Measurements from ENCODE around the gene IL2RA.
A peak's percentile ranks its signal among the peaks of the same experiment; 100 is the strongest.
"Not testable (repeated sequence)": the region's sequence is repeated elsewhere in the genome, so short reads cannot be mapped to it uniquely, and the experiment has no call there.

IL2RA gene

GRCh38 chr10:6011558-6011957 is 50.6 kb downstream of the IL2RA start:
- no peak for DNase-seq

GRCh38 chr10:6010569-6010968 is 51.6 kb downstream of the IL2RA start:
- no peak for DNase-seq

- no peak for DNase-seq
Measured at GRCh38 chr10:6009961-6010360, 52.2 kb downstream of the IL2RA start.

- DNase-seq: no peak
Measured at GRCh38 chr10:6009150-6009549, 53.0 kb downstream of the IL2RA start.

GRCh38 chr10:6008497-6009142 is 53.5 kb downstream of the IL2RA start:
- DNase-seq: no peak

- no peak for DNase-seq
Measured at GRCh38 chr10:6006991-6007390, 55.2 kb downstream of the IL2RA start.

- no peak for DNase-seq
Measured at GRCh38 chr10:6006546-6006945, 55.6 kb downstream of the IL2RA start.

- no peak for DNase-seq
Measured at GRCh38 chr10:6005856-6006395, 56.2 kb downstream of the IL2RA start.

GRCh38 chr10:6005161-6005804 is 56.9 kb downstream of the IL2RA start:
- not testable (repeated sequence) for DNase-seq

- no peak for DNase-seq
Measured at GRCh38 chr10:6002809-6003510, 59.2 kb downstream of the IL2RA start.

GRCh38 chr10:5999440-6000165 is 62.6 kb downstream of the IL2RA start:
- peak; percentile 2 for DNase-seq

GRCh38 chr10:5996696-5997095 is 65.5 kb downstream of the IL2RA start:
- DNase-seq: no peak

GRCh38 chr10:5992398-5992797 is 69.8 kb downstream of the IL2RA start:
- no peak for DNase-seq

GRCh38 chr10:5991708-5992107 is 70.5 kb downstream of the IL2RA start:
- no peak for DNase-seq

- no peak for DNase-seq
Measured at GRCh38 chr10:5989756-5990155, 72.4 kb downstream of the IL2RA start.

- DNase-seq: no peak
Measured at GRCh38 chr10:5988336-5988920, 73.7 kb downstream of the IL2RA start.

GRCh38 chr10:5987747-5988146 is 74.4 kb downstream of the IL2RA start:
- no peak for DNase-seq

- DNase-seq: no peak
Measured at GRCh38 chr10:5985029-5985428, 77.1 kb downstream of the IL2RA start.

- DNase-seq: no peak
Measured at GRCh38 chr10:5983774-5984173, 78.4 kb downstream of the IL2RA start.

GRCh38 chr10:5981529-5981928 is 80.6 kb downstream of the IL2RA start:
- no peak for DNase-seq

- no peak for DNase-seq
Measured at GRCh38 chr10:5978230-5978489, 84.0 kb downstream of the IL2RA start.

- no peak for DNase-seq
Measured at GRCh38 chr10:5977471-5978229, 84.5 kb downstream of the IL2RA start, which contains the start of gene IL15RA. IL15RA (minus strand) TSS chr10:5977543; CDS start chr10:5977492, 51 bp downstream.

All from NCI-H1417 treated with DMSO at 0.1 percent for 48 hours (cell line).